Loucy (cell line): ENCODE results near the gene KDM4C.

Source experiments
- H2AFZ ChIP-seq: fragments of 200-600 bp; sonication (generic); 2 replicates; pipeline ENCODE4 v1.6.0; 2016; ENCODE audit warnings: antibody characterized with exemption, mild to moderate bottlenecking, low read length, moderate library complexity
- H3F3A ChIP-seq: fragments of 200-600 bp; 2 replicates; pipeline ENCODE4 v1.6.0; 2016; ENCODE audit warnings: antibody characterized with exemption, low read depth, mild to moderate bottlenecking
- H3K27me3 ChIP-seq: fragments of 200-600 bp; sonication (generic); 2 replicates; pipeline ENCODE4 v1.6.1; 2014; ENCODE audit warnings: low read length, mild to moderate bottlenecking; ENCODE audit not compliant: insufficient read depth, poor library complexity, severe bottlenecking
- H3K36me3 ChIP-seq: fragments of 200-600 bp; sonication (generic); 2 replicates; pipeline ENCODE4 v1.6.1; 2016; ENCODE audit warnings: low read length; ENCODE audit not compliant: insufficient read depth
- H3K4me1 ChIP-seq: fragments of 200-600 bp; sonication (generic); 2 replicates; pipeline ENCODE4 v1.5.1; 2014; ENCODE audit warnings: low read length, mild to moderate bottlenecking; ENCODE audit not compliant: insufficient read depth, poor library complexity, severe bottlenecking
- H3K4me2 ChIP-seq: fragments of 200-600 bp; sonication (generic); 2 replicates; pipeline ENCODE4 v1.6.0; 2014; ENCODE audit warnings: antibody characterized with exemption, low read length, low read depth, mild to moderate bottlenecking; ENCODE audit not compliant: poor library complexity, severe bottlenecking
- H3K4me3 ChIP-seq: fragments of 200-600 bp; sonication (generic); 2 replicates; pipeline ENCODE4 v1.5.1; 2014; ENCODE audit warnings: low read length, mild to moderate bottlenecking, mixed read lengths; ENCODE audit not compliant: poor library complexity, severe bottlenecking
- H3K79me2 ChIP-seq: fragments of 200-600 bp; sonication (generic); 2 replicates; pipeline ENCODE4 v1.6.1; 2014; ENCODE audit warnings: low read length; ENCODE audit not compliant: insufficient read depth
- H3K9ac ChIP-seq: fragments of 200-600 bp; sonication (generic); 2 replicates; pipeline ENCODE4 v1.6.0; 2014; ENCODE audit warnings: mild to moderate bottlenecking, low read depth, low read length, moderate library complexity; ENCODE audit not compliant: poor library complexity, severe bottlenecking
- H3K9me2 ChIP-seq: fragments of 200-600 bp; sonication (generic); replicated peaks from 2 replicates; pipeline ENCODE4 v1.6.1; 2016; ENCODE audit warnings: low read depth, low read length, mixed read lengths
- H3K9me3 ChIP-seq: fragments of 200-600 bp; sonication (generic); 2 replicates; pipeline ENCODE4 v1.6.1; 2014; ENCODE audit warnings: mild to moderate bottlenecking, antibody characterized with exemption, low read length, low read depth; ENCODE audit not compliant: insufficient read depth
- H4K20me1 ChIP-seq: fragments of 200-600 bp; sonication (generic); 2 replicates; pipeline ENCODE4 v1.6.0; 2014; ENCODE audit warnings: antibody characterized with exemption, low read length, mild to moderate bottlenecking; ENCODE audit not compliant: insufficient read depth, poor library complexity, severe bottlenecking
- EZH2phosphoT487 ChIP-seq: fragments of 200-600 bp; IDR thresholded peaks from 2 replicates; pipeline ENCODE4 v1.6.1; 2018; ENCODE audit warnings: antibody characterized with exemption, mild to moderate bottlenecking, moderate library complexity, borderline replicate concordance
- TF ChIP-seq, protein P1 (sequence below): fragments of 200-600 bp; sonication (generic); conservative IDR thresholded peaks from 2 replicates; pipeline ENCODE4 v1.5.1; 2014; ENCODE audit warnings: mild to moderate bottlenecking, antibody characterized with exemption, low read length

Gene KDM4C

DNA sequence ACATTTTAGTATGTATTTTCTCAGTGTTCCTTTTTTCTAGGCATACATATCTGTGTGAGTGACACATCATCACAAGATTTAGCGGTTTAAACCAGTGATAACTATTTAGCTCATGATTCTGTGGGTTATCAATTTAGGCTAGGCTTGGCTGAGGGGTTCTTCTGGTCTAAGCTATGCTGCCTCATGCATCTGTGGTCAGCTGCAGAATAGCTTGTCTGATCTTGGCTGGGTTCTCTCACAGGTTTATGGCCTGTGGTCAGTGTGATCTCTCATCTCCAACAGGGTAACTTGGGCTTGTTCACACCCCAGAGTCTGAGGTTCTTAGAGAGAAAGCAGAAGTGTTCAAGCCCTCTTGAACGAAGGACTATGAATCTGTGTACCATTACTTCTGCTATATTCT is 363.3 kb downstream of the KDM4C start:
- no peaks in the 10 kb centered on the region for H3K36me3 ChIP-seq
- no peaks in the 10 kb centered on the region for H3K79me2 ChIP-seq
- no peak for TF ChIP-seq EZH2phosphoT487
- TF ChIP-seq, protein P1, sequence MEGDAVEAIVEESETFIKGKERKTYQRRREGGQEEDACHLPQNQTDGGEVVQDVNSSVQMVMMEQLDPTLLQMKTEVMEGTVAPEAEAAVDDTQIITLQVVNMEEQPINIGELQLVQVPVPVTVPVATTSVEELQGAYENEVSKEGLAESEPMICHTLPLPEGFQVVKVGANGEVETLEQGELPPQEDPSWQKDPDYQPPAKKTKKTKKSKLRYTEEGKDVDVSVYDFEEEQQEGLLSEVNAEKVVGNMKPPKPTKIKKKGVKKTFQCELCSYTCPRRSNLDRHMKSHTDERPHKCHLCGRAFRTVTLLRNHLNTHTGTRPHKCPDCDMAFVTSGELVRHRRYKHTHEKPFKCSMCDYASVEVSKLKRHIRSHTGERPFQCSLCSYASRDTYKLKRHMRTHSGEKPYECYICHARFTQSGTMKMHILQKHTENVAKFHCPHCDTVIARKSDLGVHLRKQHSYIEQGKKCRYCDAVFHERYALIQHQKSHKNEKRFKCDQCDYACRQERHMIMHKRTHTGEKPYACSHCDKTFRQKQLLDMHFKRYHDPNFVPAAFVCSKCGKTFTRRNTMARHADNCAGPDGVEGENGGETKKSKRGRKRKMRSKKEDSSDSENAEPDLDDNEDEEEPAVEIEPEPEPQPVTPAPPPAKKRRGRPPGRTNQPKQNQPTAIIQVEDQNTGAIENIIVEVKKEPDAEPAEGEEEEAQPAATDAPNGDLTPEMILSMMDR = no peak
- H3K9ac ChIP-seq = no peak overlapping the region
- no peaks in the 10 kb centered on the region for H3K27me3 ChIP-seq
- no peaks in the 10 kb centered on the region for H4K20me1 ChIP-seq
- H2AFZ ChIP-seq = no peak overlapping the region
- no peaks in the 10 kb centered on the region for H3K9me3 ChIP-seq
- H3K9me2 ChIP-seq = no peaks in the 10 kb centered on the region
- H3K4me3 ChIP-seq = no peak overlapping the region
- peak overlapping the region; percentile 10 for H3K4me2 ChIP-seq
- peaks cover 19% of the 10 kb centered on the region for H3K4me1 ChIP-seq
- H3F3A ChIP-seq = no peaks in the 10 kb centered on the region

- Histone ChIP-seq H3K4me3 (no peak overlapping the region), H3K4me2 (peak overlapping the region; percentile 10), H4K20me1 (no peaks in the 10 kb centered on the region), H2AFZ (no peak overlapping the region), H3K9me3 (no peaks in the 10 kb centered on the region), H3K27me3 (no peaks in the 10 kb centered on the region), H3F3A (no peaks in the 10 kb centered on the region), H3K79me2 (no peaks in the 10 kb centered on the region), H3K9me2 (no peaks in the 10 kb centered on the region), H3K4me1 (peaks cover 19% of the 10 kb centered on the region), H3K36me3 (no peaks in the 10 kb centered on the region), H3K9ac (no peak overlapping the region)
- no peak for TF ChIP-seq EZH2phosphoT487
- TF ChIP-seq, protein P1 = no peak
Measured at GRCh38 chr9:7121664-7122063, 363.9 kb downstream of the KDM4C start.

DNA sequence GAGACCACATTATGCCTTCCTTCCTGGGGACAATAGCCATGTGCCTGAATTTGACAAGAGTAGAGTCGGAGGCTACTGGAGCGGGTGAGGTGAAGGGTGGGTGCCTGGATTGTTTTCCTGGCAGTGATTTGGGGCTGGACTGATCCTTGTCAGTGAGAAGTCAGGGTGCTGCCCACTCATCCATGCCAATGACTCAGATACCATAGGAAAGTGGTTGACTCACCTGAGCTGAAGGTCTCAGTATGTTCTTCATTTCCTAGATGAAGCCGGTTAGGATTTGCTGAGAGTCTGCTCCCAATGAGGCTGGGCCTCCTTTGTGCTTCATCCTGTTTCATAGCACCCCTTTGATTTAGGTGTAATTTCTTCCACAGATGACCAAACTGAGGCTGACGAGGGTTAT is 366.0 kb downstream of the KDM4C start:
- Histone ChIP-seq H3K36me3 (peaks cover 7% of the 10 kb centered on the region), H3K4me1 (peaks cover 27% of the 10 kb centered on the region), H4K20me1 (no peaks in the 10 kb centered on the region), H3K27me3 (no peaks in the 10 kb centered on the region), H3K9me3 (no peaks in the 10 kb centered on the region), H3F3A (no peaks in the 10 kb centered on the region), H3K9ac (no peak overlapping the region), H2AFZ (no peak overlapping the region), H3K79me2 (no peaks in the 10 kb centered on the region), H3K4me3 (no peak overlapping the region), H3K9me2 (no peaks in the 10 kb centered on the region), H3K4me2 (no peak overlapping the region)
- TF ChIP-seq EZH2phosphoT487 = no peak
- TF ChIP-seq, protein P1 = no peak
